GM21447 (cell line): ENCODE measurements around the gene GTF3C5.
"Not testable (repeated sequence)": the region's sequence is repeated elsewhere in the genome, so short reads cannot be mapped to it uniquely, and the experiment has no call there.

ENCODE experiments used
- ATAC-seq: cut with Tn5 transposase; IDR thresholded peaks from one replicate; pipeline ENCODE4 v1.9.1; 2021; ENCODE audit not compliant: unreplicated experiment

The GTF3C5 gene

GRCh38 chr9:133088146-133088750, 57.5 kb downstream of the GTF3C5 start:
- no peak for ATAC-seq

GRCh38 chr9:133088756-133089155, 58.0 kb downstream of the GTF3C5 start:
- ATAC-seq: no peak

- ATAC-seq: no peak
These were observed 58.5 kb downstream of the GTF3C5 start for GRCh38 chr9:133089271-133089671.

GRCh38 chr9:133090187-133090586, 59.4 kb downstream of the GTF3C5 start:
- ATAC-seq: no peak

GRCh38 chr9:133090752-133091385, 60.1 kb downstream of the GTF3C5 start:
- ATAC-seq: no peak

GRCh38 chr9:133094351-133094750, 63.6 kb downstream of the GTF3C5 start:
- ATAC-seq: not testable (repeated sequence)

GRCh38 chr9:133094842-133095393, 64.1 kb downstream of the GTF3C5 start:
- no peak for ATAC-seq

- no peak for ATAC-seq
These were observed 67.4 kb downstream of the GTF3C5 start for GRCh38 chr9:133098104-133098754.

- no peak for ATAC-seq
These were observed 68.1 kb downstream of the GTF3C5 start for GRCh38 chr9:133098871-133099270.

GRCh38 chr9:133099726-133100505, 69.1 kb downstream of the GTF3C5 start:
- no peak for ATAC-seq

GRCh38 chr9:133100506-133101355, 69.9 kb downstream of the GTF3C5 start:
- ATAC-seq: no peak

- ATAC-seq: no peak
These were observed 70.8 kb downstream of the GTF3C5 start for GRCh38 chr9:133101356-133102189.

GRCh38 chr9:133102190-133103021, 71.6 kb downstream of the GTF3C5 start:
- ATAC-seq: no peak

GRCh38 chr9:133103183-133103986, 72.6 kb downstream of the GTF3C5 start:
- no peak for ATAC-seq

- ATAC-seq: no peak
These were observed 73.2 kb downstream of the GTF3C5 start for GRCh38 chr9:133103987-133104505.

- ATAC-seq: no peak
These were observed 74.1 kb downstream of the GTF3C5 start for GRCh38 chr9:133104718-133105460.

- no peak for ATAC-seq
These were observed 74.6 kb downstream of the GTF3C5 start for GRCh38 chr9:133105461-133105770.
